AG10803 (cell line): ENCODE data around the gene MRGPRF.

ENCODE experiments used
- DNase-seq: peaks from one replicate; pipeline ENCODE4 v3.0.0; 2010; ENCODE audit warnings: low read depth
- H3K4me3 ChIP-seq: 2 replicates; pipeline ENCODE4 v1.5.1; 2011; ENCODE audit warnings: mild to moderate bottlenecking, low read length, control low read depth
- CTCF ChIP-seq: conservative IDR thresholded peaks from 2 replicates; pipeline ENCODE4 v1.5.1; 2011; ENCODE audit warnings: mild to moderate bottlenecking, low read length, control low read depth, inconsistent platforms

The MRGPRF gene

DNA sequence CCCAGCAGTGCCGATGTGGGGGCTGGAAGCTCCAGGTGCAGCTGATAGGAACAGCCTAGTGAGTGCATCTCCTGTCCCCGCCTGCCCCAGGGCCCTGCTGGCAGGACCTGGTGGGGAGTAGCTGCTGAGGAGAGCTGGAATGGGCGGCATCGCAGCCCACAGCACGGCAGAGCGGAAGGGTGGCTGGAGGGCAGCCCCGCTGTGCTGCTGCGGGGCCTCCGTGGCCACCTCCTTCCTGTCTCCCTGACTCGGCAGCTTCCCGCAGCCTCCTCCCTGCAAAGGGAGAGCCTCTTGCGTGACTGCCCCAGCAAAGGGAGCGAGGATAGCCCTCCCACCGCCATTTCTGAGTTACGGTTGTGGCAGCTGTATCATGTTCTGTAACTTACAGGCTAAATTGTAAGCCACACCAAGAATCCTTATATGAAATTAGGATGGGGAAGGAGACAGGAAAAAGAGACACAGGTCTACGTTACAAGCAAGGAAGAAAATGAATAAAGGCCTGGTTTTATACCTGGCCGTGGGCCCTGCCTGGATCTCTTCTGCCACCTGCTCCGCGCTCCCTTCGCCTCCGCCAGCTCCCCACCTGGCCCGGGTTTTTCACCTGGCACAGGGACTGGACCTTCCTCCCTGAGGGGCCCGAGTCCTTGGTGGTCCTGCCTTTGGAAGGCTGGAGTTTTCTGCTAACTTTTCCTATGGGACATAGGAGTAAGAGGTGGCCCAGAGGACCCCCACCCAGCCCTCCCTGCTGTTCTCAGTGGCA, 45.6 kb upstream of the MRGPRF start:
- no peak overlapping the region for H3K4me3 ChIP-seq
- TF ChIP-seq CTCF = no peak
- no peak for DNase-seq

- no peak for TF ChIP-seq CTCF
- no peak for DNase-seq
- H3K4me3 ChIP-seq = no peak overlapping the region
Measured at GRCh38 chr11:69057801-69058200, 44.8 kb upstream of the MRGPRF start.

DNA sequence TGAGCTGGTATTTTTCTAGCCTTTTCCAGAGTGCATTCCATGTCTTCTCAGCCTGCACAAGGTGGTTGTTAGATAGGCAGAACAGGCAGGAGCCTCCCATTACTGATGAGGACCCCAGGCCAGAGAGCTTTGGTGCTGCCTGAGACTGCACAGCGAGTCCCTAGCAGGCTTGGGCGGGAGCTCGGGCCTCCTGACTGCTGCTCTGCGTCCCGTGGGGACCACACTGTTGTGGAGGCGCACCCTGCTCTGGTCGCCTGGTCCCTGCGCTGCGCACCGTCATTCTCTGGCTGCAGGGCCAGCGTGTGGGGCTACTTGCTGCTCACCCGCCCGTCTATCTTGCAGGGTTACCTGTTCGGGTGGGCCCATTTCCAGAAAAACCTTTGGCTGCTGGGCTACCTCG, 44.2 kb upstream of the MRGPRF start:
- no peak for TF ChIP-seq CTCF
- DNase-seq = no peak
- H3K4me3 ChIP-seq = no peak overlapping the region

DNA sequence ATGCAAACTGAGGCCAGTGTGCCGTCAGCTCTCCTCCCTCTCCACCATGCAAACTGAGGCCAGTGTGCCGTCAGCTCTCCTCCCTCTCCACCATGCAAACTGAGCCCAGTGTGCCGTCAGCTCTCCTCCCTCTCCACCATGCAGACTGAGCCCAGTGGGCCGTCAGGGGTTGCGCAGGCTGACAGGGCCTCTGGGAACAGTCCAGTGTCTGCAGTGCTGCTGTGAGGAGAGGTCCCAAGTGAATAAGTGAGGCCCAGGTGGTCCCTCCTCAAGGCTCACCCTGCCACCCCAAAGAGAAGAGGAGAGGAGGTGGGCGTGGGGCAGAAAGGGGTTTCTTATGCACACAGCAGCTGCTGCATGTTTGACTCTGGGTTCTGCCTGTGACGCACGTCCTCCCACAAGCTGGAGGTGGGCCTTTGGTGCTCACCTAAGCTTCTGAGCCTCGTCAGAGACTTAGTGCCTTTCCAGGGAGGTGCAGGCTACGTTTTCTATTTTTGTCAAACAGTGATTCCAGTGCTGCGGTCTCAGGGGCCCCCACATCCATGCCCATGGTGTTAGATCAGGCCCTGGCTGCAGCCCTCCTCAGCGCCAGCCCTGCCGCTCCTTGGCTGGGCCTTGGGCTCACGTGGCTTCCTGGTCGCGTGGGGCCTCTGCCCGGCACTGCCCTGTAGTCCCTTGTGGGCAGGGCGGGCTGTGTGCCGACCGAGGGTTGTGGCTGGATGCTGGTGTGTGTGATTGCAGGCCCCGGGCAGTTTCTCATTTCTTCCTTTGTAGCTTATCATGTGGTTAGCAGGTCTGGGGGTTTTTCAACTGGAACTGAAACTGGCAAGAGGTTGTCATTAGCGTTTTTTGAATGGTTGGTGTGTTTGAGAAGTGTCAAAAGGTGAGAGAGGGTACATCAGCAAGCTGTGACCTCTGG, 42.8 kb upstream of the MRGPRF start:
- no peak for DNase-seq
- H3K4me3 ChIP-seq = no peak overlapping the region
- no peak for TF ChIP-seq CTCF

- DNase-seq = no peak
- no peak for TF ChIP-seq CTCF
- no peak overlapping the region for H3K4me3 ChIP-seq
Measured at GRCh38 chr11:69055212-69055586, 42.2 kb upstream of the MRGPRF start.

- H3K4me3 ChIP-seq = no peak overlapping the region
- no peak for DNase-seq
- no peak for TF ChIP-seq CTCF
Measured at GRCh38 chr11:69054397-69055211, 41.6 kb upstream of the MRGPRF start.
